Suprapubic skin (tissue), 4 donors: ENCODE data around the gene TIMM13. TPM values are rescaled to one million over a fixed set of nuclear protein-coding genes. Genes with fewer than 3 reads are reported as not detected.

Experiments
- DNase-seq, 2 donors: peaks; one replicate each; pipeline ENCODE4 v3.0.0-alpha.2; 2019; ENCODE audit warnings: low spot score in 2 of 2
- H3K27ac ChIP-seq: fragments of 200-600 bp; sonication (generic); one replicate; pipeline ENCODE4 v1.5.1; 2019
- H3K27me3 ChIP-seq: fragments of 200-600 bp; sonication (generic); one replicate; pipeline ENCODE4 v1.5.1; 2019
- H3K36me3 ChIP-seq: fragments of 200-600 bp; sonication (generic); one replicate; pipeline ENCODE4 v1.5.1; 2019
- H3K4me1 ChIP-seq: fragments of 200-600 bp; sonication (generic); one replicate; pipeline ENCODE4 v1.5.1; 2019
- H3K4me3 ChIP-seq: fragments of 200-600 bp; sonication (generic); one replicate; pipeline ENCODE4 v1.5.1; 2019; ENCODE audit warnings: mild to moderate bottlenecking
- H3K9me3 ChIP-seq: fragments of 200-600 bp; sonication (generic); one replicate; pipeline ENCODE4 v1.5.1; 2019
- EP300 ChIP-seq: sonication (generic); formaldehyde crosslinking; IDR thresholded peaks from one replicate; pipeline ENCODE4 v1.6.1; 2017; ENCODE audit warnings: antibody characterized with exemption
- POLR2A ChIP-seq, 2 donors: fragments of 450-650 bp; IDR thresholded peaks; one replicate each; pipeline ENCODE4 v1.6.1; 2017; ENCODE audit warnings: antibody characterized with exemption in 2 of 2, mild to moderate bottlenecking in 2 of 2, moderate library complexity in 2 of 2
- POLR2AphosphoS5 ChIP-seq, 3 donors: sonication (generic); formaldehyde crosslinking; IDR thresholded peaks; one replicate each; pipeline ENCODE4 v1.6.1; 2017; ENCODE audit warnings: antibody characterized with exemption in 3 of 3
- WGBS: methylation state at CpG from one replicate; pipeline ENCODE4 v1.1.5; 2018; 5-methylcytosine and 5-hydroxymethylcytosine counted together
- total RNA-seq, 4 donors: library from RNA; depleted of rRNA; stranded (reverse); fragments of >200 nt; gene quantifications; one replicate each; pipeline ENCODE4 v1.1.0, GENCODE V29; 2016
- TF ChIP-seq, protein P1 (sequence below), 2 donors: fragments of 200-600 bp in 1 of 2; fragments of 450-650 bp in 1 of 2; sonication (generic) in 1 of 2; IDR thresholded peaks; one replicate each; pipeline ENCODE4 v1.5.1; 2016 to 2019; ENCODE audit warnings: antibody characterized with exemption in 2 of 2, mild to moderate bottlenecking in 1 of 2, moderate library complexity in 1 of 2

The TIMM13 gene
- total RNA-seq, 4 donors from 2014 or later, result 22.1 to 48.6 (median 46.6) TPM

DNA sequence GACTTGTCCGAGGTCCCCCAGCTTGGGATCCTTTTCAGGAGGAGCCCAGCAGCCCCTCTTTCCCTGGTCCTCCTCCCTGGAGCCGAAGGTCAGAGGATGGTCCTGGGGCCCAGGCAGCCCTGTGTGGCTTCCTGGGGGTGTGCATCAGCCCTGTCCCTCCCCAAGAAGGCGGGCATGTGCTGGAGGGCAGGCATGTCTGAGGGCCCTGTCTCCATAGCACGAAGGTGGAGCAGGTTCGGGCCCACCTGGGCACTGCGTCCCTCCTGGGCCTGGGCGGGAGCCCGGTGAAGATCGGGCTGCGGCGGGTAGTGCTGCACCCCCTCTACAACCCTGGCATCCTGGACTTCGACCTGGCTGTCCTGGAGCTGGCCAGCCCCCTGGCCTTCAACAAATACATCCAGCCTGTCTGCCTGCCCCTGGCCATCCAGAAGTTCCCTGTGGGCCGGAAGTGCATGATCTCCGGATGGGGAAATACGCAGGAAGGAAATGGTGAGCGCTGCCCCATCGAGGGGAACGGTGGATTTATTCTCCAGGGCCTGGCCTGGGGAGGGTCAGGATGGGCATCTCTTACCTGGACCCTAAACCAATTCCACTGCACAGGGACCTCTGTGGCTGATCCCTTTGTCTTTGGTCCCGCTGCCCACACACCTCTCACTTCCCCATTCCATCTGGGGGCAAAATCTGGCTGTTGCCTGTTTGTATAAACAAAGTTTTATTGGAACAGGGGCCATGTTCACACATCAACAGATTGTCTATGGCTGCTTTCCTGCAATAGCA lies 10.9 kb downstream of the TIMM13 start:
- TF ChIP-seq POLR2AphosphoS5 (IDR thresholded peaks at IDR 0.05) (no peak), POLR2A (IDR thresholded peaks at IDR 0.05) (no peak), EP300 (no peak)
- TF ChIP-seq, protein P1, sequence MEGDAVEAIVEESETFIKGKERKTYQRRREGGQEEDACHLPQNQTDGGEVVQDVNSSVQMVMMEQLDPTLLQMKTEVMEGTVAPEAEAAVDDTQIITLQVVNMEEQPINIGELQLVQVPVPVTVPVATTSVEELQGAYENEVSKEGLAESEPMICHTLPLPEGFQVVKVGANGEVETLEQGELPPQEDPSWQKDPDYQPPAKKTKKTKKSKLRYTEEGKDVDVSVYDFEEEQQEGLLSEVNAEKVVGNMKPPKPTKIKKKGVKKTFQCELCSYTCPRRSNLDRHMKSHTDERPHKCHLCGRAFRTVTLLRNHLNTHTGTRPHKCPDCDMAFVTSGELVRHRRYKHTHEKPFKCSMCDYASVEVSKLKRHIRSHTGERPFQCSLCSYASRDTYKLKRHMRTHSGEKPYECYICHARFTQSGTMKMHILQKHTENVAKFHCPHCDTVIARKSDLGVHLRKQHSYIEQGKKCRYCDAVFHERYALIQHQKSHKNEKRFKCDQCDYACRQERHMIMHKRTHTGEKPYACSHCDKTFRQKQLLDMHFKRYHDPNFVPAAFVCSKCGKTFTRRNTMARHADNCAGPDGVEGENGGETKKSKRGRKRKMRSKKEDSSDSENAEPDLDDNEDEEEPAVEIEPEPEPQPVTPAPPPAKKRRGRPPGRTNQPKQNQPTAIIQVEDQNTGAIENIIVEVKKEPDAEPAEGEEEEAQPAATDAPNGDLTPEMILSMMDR (IDR thresholded peaks at IDR 0.05), result no peak
- Histone ChIP-seq H3K36me3 (peaks cover 15% of the 10 kb centered on the region), H3K4me3 (no peak overlapping the region), H3K4me1 (no peaks in the 10 kb centered on the region), H3K27me3 (no peaks in the 10 kb centered on the region), H3K27ac (no peak overlapping the region), H3K9me3 (no peaks in the 10 kb centered on the region)
- 89% methylated on average over 6 of the region's 19 CpGs for WGBS
- no peak for DNase-seq

DNA sequence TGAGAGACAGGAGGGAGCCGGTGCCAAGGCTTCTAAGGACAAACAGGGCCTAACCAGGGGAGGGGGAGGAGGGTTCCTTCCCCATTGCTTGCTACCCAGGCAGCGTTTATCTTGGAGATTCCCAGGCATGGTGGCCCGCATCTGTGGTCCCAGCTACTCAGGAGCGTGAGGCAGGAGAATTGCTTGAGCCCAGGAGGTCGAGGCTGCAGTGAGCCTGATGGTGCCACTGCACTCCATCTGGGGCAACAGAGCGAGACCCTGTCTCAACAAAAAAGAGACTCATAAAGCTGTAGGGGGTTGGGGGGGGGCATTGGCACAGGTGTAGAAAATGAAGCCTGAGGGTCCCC lies 11.4 kb downstream of the TIMM13 start:
- H3K36me3 ChIP-seq, result peaks cover 15% of the 10 kb centered on the region
- no peak overlapping the region for H3K4me3 ChIP-seq
- no peaks in the 10 kb centered on the region for H3K27me3 ChIP-seq
- TF ChIP-seq POLR2A (IDR thresholded peaks at IDR 0.05), result no peak
- TF ChIP-seq POLR2AphosphoS5 (IDR thresholded peaks at IDR 0.05), result no peak
- no peak for TF ChIP-seq EP300
- TF ChIP-seq, protein P1 (IDR thresholded peaks at IDR 0.05), result no peak
- no peak for DNase-seq
- 81% methylated on average over 3 of the region's 6 CpGs for WGBS
- H3K27ac ChIP-seq, result no peak overlapping the region
- no peaks in the 10 kb centered on the region for H3K9me3 ChIP-seq
- H3K4me1 ChIP-seq, result no peaks in the 10 kb centered on the region

DNA sequence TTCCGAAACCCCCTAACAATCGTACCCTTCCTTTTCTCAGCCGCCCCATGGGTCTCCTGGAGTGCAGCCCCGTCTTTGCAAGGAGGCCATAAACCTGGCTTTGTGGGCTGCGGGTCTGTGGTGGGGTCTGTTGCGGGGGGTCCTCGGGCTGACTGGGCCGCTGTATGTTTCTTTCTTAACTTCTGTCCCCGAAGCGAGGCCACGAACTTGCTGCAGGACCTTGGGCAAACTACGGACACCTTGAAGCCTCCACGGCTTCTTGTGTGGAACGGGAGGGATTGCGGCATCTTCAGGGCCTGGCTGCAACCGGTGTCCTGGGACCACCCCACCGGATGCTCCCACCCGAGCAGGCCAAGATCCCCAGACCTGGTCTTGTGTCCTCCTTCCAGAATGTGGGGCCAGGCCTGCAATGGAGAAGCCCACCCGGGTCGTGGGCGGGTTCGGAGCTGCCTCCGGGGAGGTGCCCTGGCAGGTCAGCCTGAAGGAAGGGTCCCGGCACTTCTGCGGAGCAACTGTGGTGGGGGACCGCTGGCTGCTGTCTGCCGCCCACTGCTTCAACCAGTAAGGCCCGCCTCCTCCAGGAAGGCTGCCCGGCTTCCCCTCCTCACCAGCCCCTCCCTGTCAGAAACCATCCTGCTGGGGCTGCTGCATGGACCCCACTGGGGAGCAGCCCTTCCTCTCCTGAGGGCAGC lies 12.0 kb downstream of the TIMM13 start:
- TF ChIP-seq POLR2AphosphoS5 (IDR thresholded peaks at IDR 0.05), result no peak
- Histone ChIP-seq H3K36me3 (peaks cover 15% of the 10 kb centered on the region), H3K9me3 (no peaks in the 10 kb centered on the region), H3K27ac (no peak overlapping the region), H3K4me1 (no peaks in the 10 kb centered on the region), H3K4me3 (no peak overlapping the region), H3K27me3 (no peaks in the 10 kb centered on the region)
- WGBS, result 87% methylated on average over 20 of the region's 29 CpGs
- no peak for DNase-seq

DNA sequence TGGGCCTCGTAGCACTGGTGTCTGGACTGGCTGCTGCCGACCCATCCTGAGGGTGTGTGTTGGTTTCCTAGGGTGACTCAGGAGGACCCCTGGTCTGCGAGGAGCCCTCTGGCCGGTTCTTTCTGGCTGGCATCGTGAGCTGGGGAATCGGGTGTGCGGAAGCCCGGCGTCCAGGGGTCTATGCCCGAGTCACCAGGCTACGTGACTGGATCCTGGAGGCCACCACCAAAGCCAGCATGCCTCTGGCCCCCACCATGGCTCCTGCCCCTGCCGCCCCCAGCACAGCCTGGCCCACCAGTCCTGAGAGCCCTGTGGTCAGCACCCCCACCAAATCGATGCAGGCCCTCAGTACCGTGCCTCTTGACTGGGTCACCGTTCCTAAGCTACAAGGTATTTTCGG lies 13.8 kb downstream of the TIMM13 start:
- no peak for DNase-seq
- no peak for TF ChIP-seq POLR2A (IDR thresholded peaks at IDR 0.05)
- no peak for TF ChIP-seq EP300
- TF ChIP-seq POLR2AphosphoS5 (IDR thresholded peaks at IDR 0.05), result no peak
- TF ChIP-seq, protein P1 (IDR thresholded peaks at IDR 0.05), result no peak
- Histone ChIP-seq H3K27ac (no peak overlapping the region), H3K36me3 (peaks cover 15% of the 10 kb centered on the region), H3K27me3 (peaks cover 9% of the 10 kb centered on the region), H3K9me3 (no peaks in the 10 kb centered on the region), H3K4me1 (no peaks in the 10 kb centered on the region), H3K4me3 (no peak overlapping the region)
- WGBS, result 92% methylated on average over 10 of the region's 16 CpGs

DNA sequence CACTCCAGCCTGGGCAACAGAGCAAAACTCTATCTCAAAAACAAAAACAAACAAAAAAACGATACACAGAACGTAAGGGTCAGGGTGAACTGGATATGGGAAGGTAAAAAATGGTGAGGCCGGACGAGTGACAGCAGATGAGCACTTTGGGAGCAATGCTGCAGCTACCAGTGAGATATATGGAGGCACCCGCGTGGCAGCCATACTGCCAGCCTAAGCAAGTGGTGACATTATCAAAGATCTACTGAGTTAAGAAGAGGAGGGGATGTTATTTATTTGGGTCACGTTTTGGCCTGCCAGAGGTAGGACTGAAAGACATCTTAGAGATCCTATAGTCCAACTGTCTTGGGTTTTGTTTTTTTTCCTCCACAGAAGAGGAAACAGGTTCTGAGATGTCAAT lies 14.2 kb downstream of the TIMM13 start:
- no peak for DNase-seq
- 83% methylated on average over 7 of the region's 7 CpGs for WGBS
- TF ChIP-seq, protein P1 (IDR thresholded peaks at IDR 0.05), result no peak
- TF ChIP-seq EP300 (no peak), POLR2A (IDR thresholded peaks at IDR 0.05) (no peak), POLR2AphosphoS5 (IDR thresholded peaks at IDR 0.05) (no peak)
- Histone ChIP-seq H3K36me3 (peaks cover 15% of the 10 kb centered on the region), H3K4me3 (no peak overlapping the region), H3K9me3 (no peaks in the 10 kb centered on the region), H3K4me1 (no peaks in the 10 kb centered on the region), H3K27ac (no peak overlapping the region), H3K27me3 (peaks cover 12% of the 10 kb centered on the region)
